Gastrocnemius medialis (tissue), 4 donors: Measurements from ENCODE around the gene TM4SF5.

ENCODE experiments used
- POLR2A ChIP-seq, 2 donors: fragments of 450-650 bp; IDR thresholded peaks; one replicate each; pipeline ENCODE4 v1.6.1; 2017; ENCODE audit warnings: antibody characterized with exemption in 2 of 2, mild to moderate bottlenecking in 2 of 2, moderate library complexity in 2 of 2
- TF ChIP-seq, protein P1 (sequence below), 5 experiments: fragments of 450-650 bp in 3 of 5; fragments of 200-600 bp in 2 of 5; sonication (generic) in 2 of 5; IDR thresholded peaks in 4 of 5; conservative IDR thresholded peaks in 1 of 5; 1 replicate in 4 of 5; 2 replicates in 1 of 5; pipeline ENCODE4 v1.5.1; 2016 to 2019; ENCODE audit warnings: antibody characterized with exemption in 5 of 5, mild to moderate bottlenecking in 3 of 5, moderate library complexity in 3 of 5

GRCh38 chr17:4725646-4726310 lies 45.9 kb upstream of the TM4SF5 start:
- TF ChIP-seq, protein P1, sequence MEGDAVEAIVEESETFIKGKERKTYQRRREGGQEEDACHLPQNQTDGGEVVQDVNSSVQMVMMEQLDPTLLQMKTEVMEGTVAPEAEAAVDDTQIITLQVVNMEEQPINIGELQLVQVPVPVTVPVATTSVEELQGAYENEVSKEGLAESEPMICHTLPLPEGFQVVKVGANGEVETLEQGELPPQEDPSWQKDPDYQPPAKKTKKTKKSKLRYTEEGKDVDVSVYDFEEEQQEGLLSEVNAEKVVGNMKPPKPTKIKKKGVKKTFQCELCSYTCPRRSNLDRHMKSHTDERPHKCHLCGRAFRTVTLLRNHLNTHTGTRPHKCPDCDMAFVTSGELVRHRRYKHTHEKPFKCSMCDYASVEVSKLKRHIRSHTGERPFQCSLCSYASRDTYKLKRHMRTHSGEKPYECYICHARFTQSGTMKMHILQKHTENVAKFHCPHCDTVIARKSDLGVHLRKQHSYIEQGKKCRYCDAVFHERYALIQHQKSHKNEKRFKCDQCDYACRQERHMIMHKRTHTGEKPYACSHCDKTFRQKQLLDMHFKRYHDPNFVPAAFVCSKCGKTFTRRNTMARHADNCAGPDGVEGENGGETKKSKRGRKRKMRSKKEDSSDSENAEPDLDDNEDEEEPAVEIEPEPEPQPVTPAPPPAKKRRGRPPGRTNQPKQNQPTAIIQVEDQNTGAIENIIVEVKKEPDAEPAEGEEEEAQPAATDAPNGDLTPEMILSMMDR (IDR thresholded peaks at IDR 0.05 in 4 of 5, conservative IDR thresholded peaks at IDR 0.05 in 1 of 5): no peak
- no peak for TF ChIP-seq POLR2A (IDR thresholded peaks at IDR 0.05)
